H1 (cell line): ENCODE measurements around the gene TMPRSS13. TPM values are rescaled to one million over a fixed set of nuclear protein-coding genes. Genes with fewer than 3 reads are reported as not detected.

Experiments
- CTCF ChIA-PET: fragments of 300-600 bp; sonication (Branson Sonifier 250); formaldehyde crosslinking; loops from one replicate; lab custom pipeline; 2021; ENCODE audit not compliant: partially characterized antibody; lab: Charles Lee
- POLR2A ChIA-PET: fragments of 300-600 bp; sonication (Branson Sonifier 250); formaldehyde crosslinking; loops from one replicate; lab custom pipeline; 2021; ENCODE audit warnings: inconsistent platforms; ENCODE audit not compliant: partially characterized antibody; lab: Charles Lee
- DNase-seq, 2 experiments: peaks; one replicate each; pipeline versions ENCODE4 v3.0.0 to v3.0.0-alpha.2; 2010 to 2022; ENCODE audit warnings: low spot score in 2 of 2, low read depth in 1 of 2, mixed read lengths in 1 of 2
- FAIRE-seq: peaks from 2 replicates; lab custom pipeline; 2011; peaks lifted over from hg19 to GRCh38; lab: Jason Lieb, UNC
- H2AFZ ChIP-seq: 2 replicates; pipeline ENCODE4 v1.8.1; 2012; ENCODE audit warnings: low read length, inconsistent platforms
- H2AK5ac ChIP-seq: 2 replicates; pipeline ENCODE4 v1.6.1; 2013; ENCODE audit warnings: low read depth, low read length
- H2BK120ac ChIP-seq: replicated peaks from 2 replicates; pipeline ENCODE3; 2013; ENCODE audit warnings: low read depth, low read length, inconsistent platforms
- H2BK12ac ChIP-seq: 2 replicates; pipeline ENCODE4 v1.6.1; 2013; ENCODE audit warnings: low read depth, low read length
- H2BK15ac ChIP-seq: 2 replicates; pipeline ENCODE4 v1.6.1; 2013; ENCODE audit warnings: low read length
- H2BK20ac ChIP-seq: 2 replicates; pipeline ENCODE4 v1.6.1; 2013; ENCODE audit warnings: low read length
- H2BK5ac ChIP-seq: 2 replicates; pipeline ENCODE4 v1.6.1; 2013; ENCODE audit warnings: low read depth, low read length
- H3K14ac ChIP-seq: 2 replicates; pipeline ENCODE4 v1.6.1; 2013; ENCODE audit warnings: inconsistent platforms; ENCODE audit not compliant: insufficient read length
- H3K18ac ChIP-seq: 2 replicates; pipeline ENCODE4 v1.6.1; 2013; ENCODE audit warnings: low read length; ENCODE audit errors: extremely low read depth
- H3K23ac ChIP-seq: 2 replicates; pipeline ENCODE4 v1.6.1; 2013; ENCODE audit warnings: inconsistent platforms; ENCODE audit not compliant: insufficient read length
- H3K23me2 ChIP-seq: 2 replicates; pipeline ENCODE4 v1.6.1; 2013; ENCODE audit warnings: low read depth, low read length
- H3K27ac ChIP-seq: 2 replicates; pipeline ENCODE4 v1.6.1; 2011; ENCODE audit warnings: low read depth, low read length, inconsistent platforms
- H3K27me3 ChIP-seq, 4 experiments: replicated peaks in 1 of 4; 1 replicate in 1 of 4; 2 replicates in 3 of 4; pipeline versions ENCODE4 v1.6.1 to v1.8.1; 2011 to 2013; ENCODE audit warnings: low read length in 3 of 4, mild to moderate bottlenecking in 3 of 4, inconsistent platforms in 2 of 4, mixed read lengths in 2 of 4, moderate library complexity in 1 of 4; ENCODE audit not compliant: control insufficient read depth in 3 of 4, insufficient read depth in 3 of 4; ENCODE audit errors: extremely low read depth in 1 of 4
- H3K36me3 ChIP-seq, 4 experiments: 2 replicates each; pipeline versions ENCODE4 v1.6.1 to v1.8.1; 2011 to 2013; ENCODE audit warnings: mild to moderate bottlenecking in 4 of 4, low read length in 3 of 4, moderate library complexity in 2 of 4, control low read depth in 1 of 4, inconsistent platforms in 1 of 4; ENCODE audit not compliant: insufficient read depth in 4 of 4, control insufficient read depth in 2 of 4
- H3K4ac ChIP-seq: replicated peaks from 2 replicates; pipeline ENCODE3; 2013; ENCODE audit warnings: low read length, low read depth, mixed read lengths, inconsistent platforms; ENCODE audit not compliant: insufficient read length
- H3K4me1 ChIP-seq, 4 experiments: replicated peaks in 1 of 4; 1 replicate in 1 of 4; 2 replicates in 3 of 4; pipeline versions ENCODE4 v1.6.1 to v1.8.1; 2011 to 2013; ENCODE audit warnings: low read length in 3 of 4, inconsistent platforms in 2 of 4, mixed read lengths in 1 of 4; ENCODE audit not compliant: insufficient read depth in 4 of 4, control insufficient read depth in 3 of 4
- H3K4me2 ChIP-seq, 2 experiments: 2 replicates each; pipeline versions ENCODE4 v1.6.1 to v1.8.1; 2011 to 2013; ENCODE audit warnings: low read depth in 2 of 2, low read length in 2 of 2, control low read depth in 1 of 2, inconsistent platforms in 1 of 2, mild to moderate bottlenecking in 1 of 2; ENCODE audit not compliant: insufficient read depth in 1 of 2
- H3K4me3 ChIP-seq, 4 experiments: fragments of 200-600, 300-600 bp in 1 of 4; sonication (generic), shearing (Covaris generic), sonication (Bioruptor Twin) in 1 of 4; 2 replicates each; pipeline versions ENCODE4 v1.5.1 to v1.8.1; 2011 to 2016; ENCODE audit warnings: low read length in 4 of 4, low read depth in 3 of 4, control low read depth in 2 of 4, inconsistent platforms in 2 of 4, mild to moderate bottlenecking in 2 of 4, mixed read lengths in 1 of 4, moderate library complexity in 1 of 4; ENCODE audit not compliant: insufficient read depth in 2 of 4; ENCODE audit errors: extremely low read depth in 1 of 4
- H3K56ac ChIP-seq: replicated peaks from 2 replicates; pipeline ENCODE3; 2013; ENCODE audit warnings: low read depth, mild to moderate bottlenecking, mixed read lengths, low read length, inconsistent platforms; ENCODE audit not compliant: insufficient read length
- H3K79me1 ChIP-seq: 2 replicates; pipeline ENCODE4 v1.6.1; 2013; ENCODE audit warnings: low read depth, low read length, control low read depth
- H3K79me2 ChIP-seq, 2 experiments: 2 replicates each; pipeline versions ENCODE4 v1.6.1 to v1.8.1; 2012 to 2013; ENCODE audit warnings: low read length in 2 of 2, mild to moderate bottlenecking in 2 of 2, inconsistent platforms in 1 of 2; ENCODE audit not compliant: insufficient read depth in 2 of 2, control insufficient read depth in 1 of 2
- H3K9ac ChIP-seq, 4 experiments: replicated peaks in 1 of 4; 1 replicate in 1 of 4; 2 replicates in 3 of 4; pipeline versions ENCODE4 v1.6.1 to v1.8.1; 2011 to 2013; ENCODE audit warnings: low read depth in 3 of 4, low read length in 3 of 4, control low read depth in 2 of 4, mild to moderate bottlenecking in 2 of 4, moderate library complexity in 2 of 4, inconsistent platforms in 1 of 4; ENCODE audit errors: extremely low read depth in 1 of 4
- H3K9me3 ChIP-seq, 2 experiments: 2 replicates each; pipeline versions ENCODE4 v1.6.1 to v1.8.1; 2012 to 2013; ENCODE audit warnings: mild to moderate bottlenecking in 2 of 2, moderate library complexity in 2 of 2, control low read depth in 1 of 2, inconsistent platforms in 1 of 2, low read depth in 1 of 2, low read length in 1 of 2, mixed read lengths in 1 of 2; ENCODE audit not compliant: insufficient read depth in 2 of 2
- H4K20me1 ChIP-seq, 2 experiments: replicated peaks in 1 of 2; 2 replicates each; pipeline versions ENCODE3 to v1.8.1; 2011 to 2013; ENCODE audit warnings: inconsistent platforms in 2 of 2, low read length in 2 of 2, mild to moderate bottlenecking in 1 of 2; ENCODE audit not compliant: insufficient read depth in 2 of 2, control insufficient read depth in 1 of 2
- H4K5ac ChIP-seq: 2 replicates; pipeline ENCODE4 v1.6.1; 2013; ENCODE audit warnings: low read length, low read depth, mixed read lengths, inconsistent platforms; ENCODE audit not compliant: insufficient read length
- H4K8ac ChIP-seq: 2 replicates; pipeline ENCODE4 v1.8.0; 2013; ENCODE audit warnings: mild to moderate bottlenecking, moderate library complexity, low read length, inconsistent platforms; ENCODE audit not compliant: insufficient read depth; ENCODE audit errors: extremely low read depth
- H4K91ac ChIP-seq: replicated peaks from 2 replicates; pipeline ENCODE3; 2013; ENCODE audit warnings: low read length, mixed read lengths, inconsistent platforms; ENCODE audit not compliant: insufficient read length
- CBX5 ChIP-seq: fragments of 300-800, 300-1000 bp; sonication (generic); IDR thresholded peaks from 2 replicates; pipeline ENCODE4 v1.7.1; 2016; ENCODE audit warnings: antibody characterized with exemption, low read length, low read depth
- EGR1 ChIP-seq: IDR thresholded peaks from 2 replicates; pipeline ENCODE4 v1.6.1; 2011; ENCODE audit warnings: low read depth, low read length, borderline replicate concordance
- GABPA ChIP-seq: IDR thresholded peaks from 2 replicates; pipeline ENCODE4 v1.6.1; 2011; ENCODE audit warnings: mild to moderate bottlenecking, low read length, moderate library complexity, borderline replicate concordance; ENCODE audit not compliant: insufficient read depth
- KDM4A ChIP-seq: IDR thresholded peaks from one replicate; pipeline ENCODE4 v1.7.1; 2012; ENCODE audit warnings: low read depth, mild to moderate bottlenecking, moderate library complexity, low read length, inconsistent platforms; ENCODE audit not compliant: severe bottlenecking
- MAFK ChIP-seq: IDR thresholded peaks from 2 replicates; pipeline ENCODE4 v1.6.1; 2012; ENCODE audit warnings: low read depth, mild to moderate bottlenecking, improper control_type of control experiment, low read length
- RFX5 ChIP-seq: IDR thresholded peaks from 2 replicates; pipeline ENCODE4 v1.6.1; 2011; ENCODE audit warnings: low read depth, low read length, improper control_type of control experiment, borderline replicate concordance
- SIN3A ChIP-seq, 2 experiments: IDR thresholded peaks in 1 of 2; conservative IDR thresholded peaks in 1 of 2; 2 replicates each; pipeline ENCODE4 v1.6.1; 2011 to 2012; ENCODE audit warnings: low read length in 2 of 2, improper control_type of control experiment in 1 of 2, low read depth in 1 of 2, mild to moderate bottlenecking in 1 of 2
- SP2 ChIP-seq: IDR thresholded peaks from 2 replicates; pipeline ENCODE4 v1.6.1; 2012; ENCODE audit warnings: mild to moderate bottlenecking, low read length, inconsistent platforms
- YY1 ChIP-seq: IDR thresholded peaks from 2 replicates; pipeline ENCODE4 v1.6.1; 2011; ENCODE audit warnings: low read depth, mild to moderate bottlenecking, low read length
- WGBS, 2 experiments: shearing (Covaris generic) in 1 of 2; methylation state at CpG; one replicate each; pipeline versions ENCODE4 v1.1.6 to v1.1.7; 2013 to 2015; ENCODE audit warnings: low lambda C conversion rate in 2 of 2, mixed read lengths in 2 of 2, inconsistent platforms in 1 of 2, low coverage in 1 of 2, missing lambda C conversion rate in 1 of 2; ENCODE audit not compliant: insufficient replicate concordance in 2 of 2, insufficient coverage in 1 of 2, insufficient read length in 1 of 2; ENCODE audit errors: extremely low coverage in 1 of 2, missing lambda C conversion rate in 1 of 2; 5-methylcytosine and 5-hydroxymethylcytosine counted together
- polyA plus RNA-seq, 7 experiments: library from polyadenylated mRNA; depleted of rRNA in 3 of 7; stranded (reverse) in 5 of 7; unstranded in 2 of 7; fragments of >200 nt in 5 of 7; fragments of 200-250 nt in 2 of 7; gene quantifications; 1 replicate in 5 of 7; 2 replicates in 1 of 7; 4 replicates in 1 of 7; pipeline versions ENCODE4 v1.2.1 to v1.2.3, GENCODE V29; 2011 to 2013; ENCODE audit warnings: missing spikeins in 2 of 7, mixed read lengths in 2 of 7
- total RNA-seq: library from RNA; stranded (reverse); fragmentation: NEBNext Ultra II Directional; extraction: Animal tissue kit (Norgen Biotek cat#: 25700); gene quantifications from 2 replicates; pipeline ENCODE4 v1.2.1, GENCODE V29; 2021
- TF ChIP-seq, protein P1 (sequence below): IDR thresholded peaks from 2 replicates; pipeline ENCODE4 v1.6.1; 2012; ENCODE audit warnings: low read length, inconsistent platforms
- TF ChIP-seq, protein P2 (sequence below): IDR thresholded peaks from 2 replicates; pipeline ENCODE4 v1.6.1; 2011; ENCODE audit warnings: low read length, improper control_type of control experiment

The TMPRSS13 gene
- total and polyA plus RNA-seq, 2 of the 8 experiments (the other 6 are each of a cell fraction or from before 2014, with no cell fraction given): 0.61 to 0.79 TPM

DNA sequence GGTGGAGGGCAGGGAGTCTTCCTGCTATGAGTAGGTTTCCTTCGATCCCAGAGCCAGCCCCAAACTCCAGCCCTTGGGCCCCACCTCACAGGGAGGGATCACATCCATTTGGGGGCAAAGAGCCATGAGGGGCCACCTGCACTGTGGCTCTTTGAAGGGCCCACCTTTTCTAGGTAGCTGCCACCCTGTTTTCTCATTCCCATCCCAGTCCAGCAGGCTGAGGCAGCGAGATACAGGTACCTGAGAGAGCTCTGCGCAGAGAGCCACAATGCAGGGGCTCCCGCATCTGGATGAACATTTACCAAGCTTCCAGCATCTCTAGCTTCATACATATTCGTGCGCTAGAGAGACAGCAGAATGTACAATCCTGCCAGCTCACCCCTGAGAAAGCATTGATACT, 69.1 kb downstream of the TMPRSS13 start:
- DNase-seq: no peak
- Histone ChIP-seq H2AK5ac (no peak overlapping the region), H3K79me1 (no peaks in the 10 kb centered on the region; the same call in 1 of the 2 replicates), H4K20me1 (peaks cover 6 to 11% of the 10 kb centered on the region in 2 experiments), H3K9ac (no peak overlapping the region), H3K23ac (no peak overlapping the region), H4K91ac (no peak overlapping the region), H4K5ac (no peak overlapping the region), H3K27me3 (no peaks in the 10 kb centered on the region), H3K4me2 (no peak overlapping the region), H2BK12ac (no peak overlapping the region), H3K79me2 (peaks cover 0 to 32% of the 10 kb centered on the region in 2 experiments; a peak in 2 of 4 replicates), H3K4me1 (peaks cover 6 to 18% (median 14%) of the 10 kb centered on the region in 4 experiments), H2BK20ac (no peak overlapping the region), H3K9me3 (no peaks in the 10 kb centered on the region), H2BK15ac (no peak overlapping the region), H3K4ac (no peak overlapping the region), H3K14ac (no peak overlapping the region), H4K8ac (no peak overlapping the region), H2BK5ac (no peak overlapping the region), H3K4me3 (no peak overlapping the region), H3K56ac (no peak overlapping the region), H3K36me3 (no peaks in the 10 kb centered on the region), H3K27ac (no peak overlapping the region), H3K18ac (no peak overlapping the region), H3K23me2 (no peaks in the 10 kb centered on the region), H2BK120ac (no peak overlapping the region), H2AFZ (no peak overlapping the region)
- FAIRE-seq: no peak
- ChIA-PET POLR2A (no interaction called here), CTCF (interaction anchor here (0.7 to 5.8 kb wide), 13 partner anchors 9 to 435 kb away, joined by 3 to 28 read pairs (median 4); no protein-coding TSS in a partner anchor)
- 82% methylated on average over 5 of the region's 6 CpGs; no CpG with 5 or more reads in 1 of the 2 experiments for WGBS, 2 experiments
- no peak for TF ChIP-seq SP2
- no peak for TF ChIP-seq CBX5
- TF ChIP-seq KDM4A: no peak
- TF ChIP-seq, protein P1, sequence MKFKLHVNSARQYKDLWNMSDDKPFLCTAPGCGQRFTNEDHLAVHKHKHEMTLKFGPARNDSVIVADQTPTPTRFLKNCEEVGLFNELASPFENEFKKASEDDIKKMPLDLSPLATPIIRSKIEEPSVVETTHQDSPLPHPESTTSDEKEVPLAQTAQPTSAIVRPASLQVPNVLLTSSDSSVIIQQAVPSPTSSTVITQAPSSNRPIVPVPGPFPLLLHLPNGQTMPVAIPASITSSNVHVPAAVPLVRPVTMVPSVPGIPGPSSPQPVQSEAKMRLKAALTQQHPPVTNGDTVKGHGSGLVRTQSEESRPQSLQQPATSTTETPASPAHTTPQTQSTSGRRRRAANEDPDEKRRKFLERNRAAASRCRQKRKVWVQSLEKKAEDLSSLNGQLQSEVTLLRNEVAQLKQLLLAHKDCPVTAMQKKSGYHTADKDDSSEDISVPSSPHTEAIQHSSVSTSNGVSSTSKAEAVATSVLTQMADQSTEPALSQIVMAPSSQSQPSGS: no peak
- no peak for TF ChIP-seq SIN3A (conservative IDR thresholded peaks at IDR 0.05 in 1 of 2, IDR thresholded peaks at IDR 0.05 in 1 of 2; ENCODE audit: low read depth in 1 of 2, low read length in 2 of 2)
- TF ChIP-seq YY1: no peak
- no peak for TF ChIP-seq EGR1
- TF ChIP-seq GABPA: no peak
- TF ChIP-seq RFX5: no peak
- TF ChIP-seq, protein P2, sequence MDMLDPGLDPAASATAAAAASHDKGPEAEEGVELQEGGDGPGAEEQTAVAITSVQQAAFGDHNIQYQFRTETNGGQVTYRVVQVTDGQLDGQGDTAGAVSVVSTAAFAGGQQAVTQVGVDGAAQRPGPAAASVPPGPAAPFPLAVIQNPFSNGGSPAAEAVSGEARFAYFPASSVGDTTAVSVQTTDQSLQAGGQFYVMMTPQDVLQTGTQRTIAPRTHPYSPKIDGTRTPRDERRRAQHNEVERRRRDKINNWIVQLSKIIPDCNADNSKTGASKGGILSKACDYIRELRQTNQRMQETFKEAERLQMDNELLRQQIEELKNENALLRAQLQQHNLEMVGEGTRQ: no peak
- TF ChIP-seq MAFK: no peak
